Stomach (tissue), 4 donors: ENCODE results near the gene ADCY10.

ENCODE experiments used
- CTCF ChIP-seq, 7 experiments: fragments of 450-650 bp in 4 of 7; fragments of 200-600 bp in 3 of 7; sonication (generic) in 3 of 7; IDR thresholded peaks; one replicate each; pipeline ENCODE4 v1.5.1; 2016 to 2019; ENCODE audit warnings: antibody characterized with exemption in 7 of 7, control low read depth in 2 of 7, mild to moderate bottlenecking in 1 of 7
- EP300 ChIP-seq: sonication (generic); formaldehyde crosslinking; IDR thresholded peaks from one replicate; pipeline ENCODE4 v1.6.1; 2017; ENCODE audit warnings: antibody characterized with exemption
- POLR2A ChIP-seq, 4 donors: fragments of 450-650 bp; IDR thresholded peaks; one replicate each; pipeline ENCODE4 v1.6.1; 2016; ENCODE audit warnings: antibody characterized with exemption in 4 of 4, control low read depth in 2 of 4, mild to moderate bottlenecking in 1 of 4, moderate library complexity in 1 of 4
- POLR2AphosphoS5 ChIP-seq, 3 donors: sonication (generic); formaldehyde crosslinking; IDR thresholded peaks; one replicate each; pipeline ENCODE4 v1.6.1; 2016; ENCODE audit warnings: antibody characterized with exemption in 3 of 3

- TF ChIP-seq CTCF (IDR thresholded peaks at IDR 0.05): no peak
- TF ChIP-seq POLR2A (IDR thresholded peaks at IDR 0.05): no peak
- TF ChIP-seq POLR2AphosphoS5 (IDR thresholded peaks at IDR 0.05): no peak
- TF ChIP-seq EP300: no peak
Measured at GRCh38 chr1:167781558-167781957, 132.4 kb downstream of the ADCY10 start.
